Limb (tissue), 2 donors: Measurements from ENCODE around the gene ATP5MK.
A peak's percentile ranks its signal among the peaks of the same experiment; 100 is the strongest.
"Not testable (repeated sequence)": the region's sequence is repeated elsewhere in the genome, so short reads cannot be mapped to it uniquely, and the experiment has no call there.

ENCODE experiments used
- DNase-seq, 2 donors: peaks; one replicate each; pipeline ENCODE4 v3.0.0-alpha.2; 2016; ENCODE audit errors: extremely low spot score in 2 of 2

Gene ATP5MK, protein sequence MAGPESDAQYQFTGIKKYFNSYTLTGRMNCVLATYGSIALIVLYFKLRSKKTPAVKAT

DNA sequence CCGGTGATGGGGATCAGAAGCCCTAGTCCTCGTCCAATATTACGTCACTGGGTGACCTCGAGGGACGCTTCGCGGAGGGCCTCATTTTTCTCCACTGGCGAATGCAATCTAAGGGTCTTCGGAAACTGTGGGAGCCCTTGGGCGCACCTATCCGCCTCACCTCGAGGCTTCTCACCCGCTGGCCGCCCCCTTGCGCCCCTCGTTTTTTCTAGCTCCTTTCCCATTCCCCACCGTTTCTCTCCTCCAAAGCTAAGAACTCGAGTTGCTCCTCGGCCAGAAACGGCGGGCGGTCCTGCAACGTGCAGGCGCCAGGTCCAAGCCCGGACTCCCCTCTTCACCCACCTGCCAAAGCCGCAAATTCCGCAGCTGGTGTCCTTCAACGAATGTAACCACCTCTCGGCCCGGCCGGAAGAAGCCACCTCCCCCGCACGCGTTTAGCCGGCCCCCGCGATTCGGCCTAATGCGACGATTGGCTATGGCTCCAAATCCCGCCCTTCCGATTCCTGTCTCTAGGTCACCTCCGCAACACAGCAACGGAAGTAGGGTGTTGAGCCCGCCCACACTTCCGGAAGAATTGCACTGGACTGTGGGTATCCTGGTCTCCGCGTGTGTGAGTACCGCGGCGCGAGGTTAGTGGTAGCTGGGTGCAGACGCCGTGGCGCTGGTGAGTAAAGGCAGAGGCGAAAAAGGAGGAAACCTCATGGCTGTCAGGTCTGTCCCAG is at the start of gene ATP5MK, which contains the start of gene PDCD11:
Gene ATP5MK (minus strand): TSS at position 409 of the 722 bp plus-strand sequence. CDS start 4,018 bp downstream, outside the sequence.
Gene PDCD11 (plus strand): TSS at position 560 of the 722 bp plus-strand sequence. CDS start 1,801 bp downstream, outside the sequence.
- peak; percentile 96 to 98 for DNase-seq

DNA sequence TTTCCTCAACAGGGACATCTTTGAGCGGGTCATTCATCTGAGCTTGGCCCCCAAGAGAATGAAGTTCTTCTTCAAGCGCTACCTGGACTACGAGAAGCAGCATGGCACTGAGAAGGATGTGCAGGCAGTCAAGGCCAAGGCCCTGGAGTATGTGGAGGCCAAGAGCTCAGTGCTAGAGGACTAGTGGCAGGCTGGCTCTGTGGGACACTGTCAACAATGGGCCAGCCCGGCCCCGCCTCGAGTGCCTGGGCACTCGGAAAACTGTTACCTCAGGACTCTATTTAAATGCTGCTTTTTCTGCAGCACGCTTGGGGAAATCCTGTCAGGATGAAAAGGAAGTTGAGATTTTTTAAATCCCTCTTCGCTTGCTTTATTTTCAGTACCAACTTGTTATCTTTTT is 49.1 kb upstream of the ATP5MK start:
- DNase-seq, result no peak

DNA sequence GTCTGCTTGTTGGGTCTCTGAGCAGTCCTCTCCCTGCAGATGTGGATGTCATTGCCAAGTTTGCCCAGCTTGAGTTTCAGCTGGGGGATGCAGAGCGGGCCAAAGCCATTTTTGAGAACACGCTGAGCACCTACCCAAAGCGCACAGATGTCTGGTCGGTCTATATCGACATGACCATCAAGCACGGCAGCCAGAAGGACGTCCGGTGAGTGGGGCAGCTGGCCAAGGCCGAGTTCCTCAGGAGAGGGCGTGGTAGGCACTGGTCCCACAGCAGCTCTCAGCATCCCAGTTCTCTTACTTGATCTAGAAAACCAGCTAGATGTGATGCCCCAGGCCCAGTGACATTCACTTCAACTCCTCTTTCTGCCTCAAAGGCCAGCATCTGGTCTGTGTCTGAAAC is 48.2 kb upstream of the ATP5MK start:
- DNase-seq, result no peak

DNA sequence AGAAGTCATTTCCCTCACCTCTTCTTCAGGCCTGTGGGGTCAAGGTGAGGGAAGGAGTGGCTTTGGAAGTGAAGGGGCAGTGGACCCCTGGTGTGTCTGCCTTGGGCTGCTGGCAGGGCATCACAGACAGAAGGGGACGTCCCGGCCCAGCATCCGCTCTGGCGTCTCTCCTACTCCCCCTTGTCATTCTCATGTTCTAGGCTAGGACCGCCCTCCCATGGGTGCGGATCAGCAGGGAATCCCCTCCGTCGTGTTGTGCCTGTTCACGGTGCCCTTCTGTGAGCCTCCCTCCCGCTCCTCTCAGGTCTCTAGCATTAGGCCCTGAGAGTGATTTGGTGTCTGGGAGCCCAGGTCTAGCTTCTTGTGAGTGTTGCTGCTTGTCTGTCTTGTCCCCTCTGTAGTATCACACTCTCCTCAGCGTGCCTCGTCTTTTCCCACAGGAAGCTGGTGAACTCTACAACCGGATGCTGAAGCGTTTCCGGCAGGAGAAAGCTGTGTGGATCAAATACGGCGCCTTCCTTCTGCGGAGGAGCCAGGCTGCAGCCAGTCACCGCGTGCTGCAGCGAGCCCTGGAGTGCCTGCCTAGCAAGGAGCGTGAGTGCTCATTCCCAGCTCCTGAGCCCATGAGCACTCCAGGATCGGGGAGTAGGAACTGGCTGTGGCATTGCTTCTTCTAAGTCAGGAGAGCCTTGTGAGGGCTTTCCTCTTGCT is 47.4 kb upstream of the ATP5MK start:
- no peak for DNase-seq

DNA sequence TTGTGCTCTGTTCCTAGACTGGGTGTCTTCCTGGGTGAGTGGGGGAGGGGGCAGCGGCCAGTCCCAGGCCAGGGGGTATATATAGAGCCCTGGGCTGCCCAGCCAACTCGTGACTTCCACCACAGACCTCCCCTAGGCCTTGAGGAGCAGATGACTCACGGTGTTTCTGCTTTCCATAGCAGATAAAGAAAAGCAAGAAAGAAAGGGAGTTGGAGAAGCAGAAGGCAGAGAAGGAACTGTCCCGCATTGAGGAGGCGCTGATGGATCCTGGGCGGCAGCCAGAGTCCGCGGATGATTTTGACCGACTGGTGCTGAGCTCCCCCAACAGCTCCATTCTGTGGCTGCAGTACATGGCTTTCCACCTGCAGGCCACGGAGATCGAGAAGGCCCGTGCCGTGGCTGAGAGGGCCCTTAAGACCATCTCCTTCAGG is 45.8 kb upstream of the ATP5MK start:
- no peak for DNase-seq

DNA sequence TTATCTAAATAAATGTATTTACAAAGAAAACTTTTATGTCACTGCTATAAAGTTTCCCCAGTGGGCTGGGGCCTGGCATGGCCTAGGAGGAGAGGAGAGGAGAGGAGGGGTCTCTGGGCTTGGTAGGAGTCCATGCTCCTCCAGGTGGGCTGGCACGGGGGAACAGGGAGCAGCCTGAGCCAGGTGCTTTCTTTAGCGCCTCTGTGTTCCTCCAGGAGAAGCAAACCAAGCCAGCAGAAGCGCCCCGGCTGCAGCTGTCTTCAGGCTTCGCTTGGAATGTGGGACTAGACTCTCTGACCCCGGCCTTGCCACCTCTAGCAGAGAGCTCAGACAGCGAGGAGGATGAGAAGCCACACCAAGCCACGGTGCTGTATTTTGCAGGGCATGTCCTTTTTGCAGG is 45.3 kb upstream of the ATP5MK start:
- no peak for DNase-seq

DNA sequence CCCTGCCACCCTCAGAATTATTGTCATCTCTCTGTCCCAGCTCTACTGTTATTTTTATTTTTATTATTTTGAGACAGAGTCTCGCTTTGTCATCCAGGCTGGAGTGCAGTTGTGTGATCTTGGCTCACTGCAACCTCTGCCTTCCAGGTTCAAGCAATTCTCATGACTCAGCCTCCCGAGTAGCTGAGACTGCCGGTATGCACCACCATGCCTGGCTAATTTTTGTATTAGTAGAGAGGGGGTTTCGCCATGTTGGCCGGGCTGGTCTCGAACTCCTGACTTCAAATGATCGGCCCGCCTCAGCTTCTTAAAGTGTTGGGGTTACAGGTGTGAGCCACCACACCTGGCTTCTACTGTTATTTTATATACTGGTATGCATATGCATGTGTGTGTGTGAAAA is 44.9 kb upstream of the ATP5MK start:
- no peak for DNase-seq

DNA sequence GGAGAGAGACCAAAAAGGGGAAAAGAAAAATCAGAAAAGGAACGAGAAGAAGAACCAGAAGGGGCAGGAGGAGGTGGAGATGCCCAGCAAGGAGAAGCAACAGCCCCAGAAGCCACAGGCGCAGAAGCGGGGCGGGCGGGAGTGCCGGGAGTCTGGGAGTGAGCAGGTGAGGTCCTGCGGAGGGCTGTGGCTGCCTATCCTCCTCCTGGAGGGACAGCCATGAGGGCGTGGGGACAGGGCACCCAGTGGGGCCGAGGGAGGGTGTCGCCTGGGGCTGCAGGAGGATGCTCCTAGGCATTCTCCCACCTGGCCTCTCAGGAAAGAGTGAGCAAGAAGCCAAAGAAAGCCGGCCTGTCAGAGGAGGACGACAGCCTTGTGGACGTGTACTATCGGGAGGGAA is 44.1 kb upstream of the ATP5MK start:
- no peak for DNase-seq

DNA sequence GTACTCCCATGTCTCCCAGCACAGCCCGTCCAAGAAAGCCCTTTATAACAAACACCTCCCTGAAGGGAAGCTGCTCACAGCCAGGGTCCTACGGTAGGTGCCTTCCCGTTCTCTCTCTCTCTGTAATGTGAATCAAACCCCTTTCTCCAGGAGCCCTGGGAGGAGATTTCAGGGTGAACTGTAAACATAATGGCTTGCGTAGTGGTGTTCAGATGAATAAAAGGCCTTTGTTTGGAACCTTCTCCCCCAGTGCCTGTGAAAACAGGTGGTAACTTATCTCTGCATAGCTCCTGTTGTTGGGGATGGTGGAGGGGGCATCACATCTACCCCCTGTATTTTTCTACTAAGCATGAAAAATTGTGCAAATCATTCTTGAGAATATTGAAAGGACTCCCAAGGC is 43.5 kb upstream of the ATP5MK start:
- no peak for DNase-seq

DNA sequence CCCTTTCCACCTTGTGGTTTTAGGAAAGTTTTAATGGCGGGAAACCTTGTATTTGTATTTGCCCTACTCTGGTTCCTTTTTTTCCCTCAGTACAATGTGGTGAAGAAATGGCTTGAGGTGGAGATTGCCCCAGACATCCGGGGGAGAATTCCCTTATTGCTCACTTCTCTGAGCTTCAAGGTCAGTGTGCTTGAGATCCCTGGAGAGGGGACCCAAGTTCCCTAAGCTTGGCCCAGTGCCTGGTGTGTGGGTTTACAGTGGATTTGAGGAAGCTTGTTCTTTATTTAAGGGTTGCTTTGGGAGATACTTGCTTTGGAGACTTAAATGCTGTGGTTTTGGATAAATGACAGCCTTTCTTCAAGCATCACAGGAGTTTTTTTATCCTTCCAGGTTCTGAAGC is 37.6 kb upstream of the ATP5MK start:
- no peak for DNase-seq

DNA sequence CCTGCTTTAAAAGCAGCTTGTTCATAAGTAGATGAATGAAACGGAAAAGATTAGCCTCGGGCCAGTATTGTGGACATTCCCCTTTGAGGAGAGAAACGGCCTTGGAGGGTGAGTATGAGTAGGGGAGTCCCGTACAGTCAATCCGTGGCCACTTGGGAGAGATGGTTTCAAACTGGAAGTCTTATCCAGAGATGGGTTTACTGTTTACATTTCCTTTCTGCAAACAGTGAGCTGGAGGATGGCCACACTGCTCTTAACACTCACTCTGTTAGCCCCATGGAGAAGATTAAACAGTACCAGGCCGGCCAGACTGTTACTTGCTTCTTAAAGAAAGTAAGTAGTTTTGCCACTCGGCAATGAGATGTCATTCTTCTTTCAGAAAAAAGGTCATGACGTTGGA is 35.6 kb upstream of the ATP5MK start:
- DNase-seq, result no peak

DNA sequence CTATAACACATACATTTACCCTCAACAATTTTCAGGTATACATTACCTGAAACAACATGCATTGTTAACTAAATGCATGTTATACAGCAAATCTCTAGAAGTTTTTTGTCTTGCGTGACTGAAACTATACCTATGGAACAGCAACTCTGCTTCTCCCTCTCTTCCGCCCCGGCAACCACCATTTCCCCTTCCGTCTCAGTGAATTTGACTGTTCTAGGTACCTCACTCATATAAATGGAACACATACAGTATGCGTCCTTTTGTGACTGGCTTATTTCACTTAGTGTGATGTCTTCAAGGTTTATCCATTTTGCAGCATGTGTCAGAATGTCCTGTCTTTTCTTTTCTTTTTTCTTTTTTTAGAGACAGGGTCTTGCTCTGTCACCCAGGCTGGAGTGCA is 33.4 kb upstream of the ATP5MK start:
- no peak for DNase-seq

DNA sequence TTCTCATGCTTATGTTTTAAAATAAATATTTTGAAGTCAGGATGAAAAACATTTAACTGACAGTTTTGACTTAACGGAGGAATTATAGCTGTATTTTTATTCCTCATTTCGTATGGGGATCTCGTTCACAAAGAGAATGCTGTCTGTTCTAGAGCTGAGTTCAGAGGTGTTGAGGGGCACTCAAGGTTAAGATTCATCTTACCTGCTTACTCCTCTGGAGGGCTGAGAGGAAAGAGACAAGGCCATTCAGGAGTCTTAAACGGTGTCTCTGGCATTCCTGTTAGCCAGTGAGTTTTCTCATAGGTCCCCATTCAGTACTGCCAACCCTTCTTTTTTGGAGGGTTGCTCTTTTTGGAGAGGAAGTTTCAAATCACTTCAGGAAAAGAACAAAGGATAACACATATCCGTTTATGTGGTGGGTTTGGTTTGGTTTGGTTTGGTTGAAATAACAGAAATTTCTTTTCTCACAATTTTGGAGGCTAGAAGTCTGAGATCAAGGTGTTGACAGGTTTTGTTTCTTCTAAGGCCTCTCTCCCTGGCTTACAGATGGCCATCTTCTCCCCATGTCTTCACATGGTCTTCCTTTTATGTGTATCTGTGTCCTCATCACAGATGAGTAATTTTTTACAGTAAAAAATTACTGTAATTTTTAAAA is 32.8 kb upstream of the ATP5MK start:
- no peak for DNase-seq

DNA sequence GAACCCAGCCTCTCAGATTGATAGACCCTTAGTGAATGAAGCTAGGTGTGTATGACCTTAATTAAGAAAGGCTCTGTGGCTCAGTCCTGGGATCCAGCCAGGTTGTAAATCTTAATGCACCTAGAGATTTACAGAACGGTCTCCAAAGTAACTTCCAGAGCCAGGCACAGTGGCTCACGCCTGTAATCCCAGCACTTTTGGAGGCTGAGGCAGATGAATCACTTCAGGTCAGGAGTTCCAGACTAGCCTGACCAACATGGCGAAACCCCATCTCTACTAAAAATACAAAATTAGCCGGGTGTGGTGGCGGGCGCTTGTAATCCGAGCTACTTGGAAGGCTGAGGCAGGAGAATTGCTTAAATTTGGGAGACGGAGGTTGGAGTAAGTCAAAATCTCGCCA is 31.6 kb upstream of the ATP5MK start:
- DNase-seq, result no peak

DNA sequence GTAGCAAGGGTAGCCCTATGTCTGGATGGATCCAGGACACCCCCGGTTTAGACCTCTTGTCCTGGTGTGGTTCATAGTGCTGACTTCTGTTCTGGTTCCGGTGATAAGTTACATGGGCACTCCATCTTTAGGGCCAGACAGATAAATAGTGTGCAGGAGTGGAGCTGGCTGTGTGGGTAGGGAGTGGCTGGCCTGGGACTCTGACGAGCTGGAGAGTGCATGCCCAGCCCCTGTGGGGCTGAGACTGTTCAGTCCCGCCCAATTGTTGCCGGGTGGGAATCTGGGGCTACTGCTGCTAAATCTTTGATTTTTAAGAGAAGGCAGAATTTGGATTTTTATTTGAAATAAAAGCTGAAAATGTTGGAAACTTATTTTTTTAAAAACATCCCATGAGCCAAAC is 27.5 kb upstream of the ATP5MK start:
- DNase-seq, result no peak

DNA sequence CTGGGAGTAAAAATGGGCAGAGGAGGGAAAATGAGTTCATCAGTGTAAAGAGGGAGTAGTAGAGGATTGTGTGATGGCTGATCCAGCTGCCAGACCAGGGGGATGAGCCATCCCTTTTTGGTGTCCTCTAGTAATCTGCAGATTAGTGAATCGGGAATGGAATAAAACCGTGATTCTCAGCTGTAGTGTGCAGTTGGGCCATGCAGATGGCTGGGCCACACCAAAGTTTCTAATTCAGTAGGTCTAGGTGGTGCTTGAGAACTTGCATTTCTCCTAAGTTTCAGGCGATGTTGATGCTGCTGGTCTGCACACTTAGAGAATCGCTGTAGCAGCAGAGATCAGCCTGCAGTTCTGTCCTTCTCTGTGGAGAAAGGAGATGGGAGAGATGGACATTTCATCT is 22.8 kb upstream of the ATP5MK start:
- DNase-seq, result no peak

DNA sequence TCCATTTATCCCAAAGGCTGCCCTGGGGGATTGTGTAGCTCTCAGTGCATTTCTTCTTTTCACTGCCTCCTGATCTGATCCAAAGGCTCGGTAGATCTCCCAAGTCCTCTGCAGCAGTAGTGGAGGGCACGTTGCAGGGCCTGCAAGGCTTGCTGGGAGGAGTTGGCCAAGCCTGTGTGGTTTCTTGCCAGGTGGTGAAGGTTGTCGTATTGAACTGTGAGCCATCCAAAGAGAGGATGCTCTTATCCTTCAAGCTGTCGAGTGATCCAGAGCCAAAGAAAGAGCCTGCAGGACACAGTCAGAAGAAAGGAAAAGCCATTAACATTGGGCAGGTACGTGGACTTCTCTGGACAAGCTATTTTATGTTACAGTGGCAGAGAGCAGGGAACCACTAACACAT is 21.3 kb upstream of the ATP5MK start:
- no peak for DNase-seq

DNA sequence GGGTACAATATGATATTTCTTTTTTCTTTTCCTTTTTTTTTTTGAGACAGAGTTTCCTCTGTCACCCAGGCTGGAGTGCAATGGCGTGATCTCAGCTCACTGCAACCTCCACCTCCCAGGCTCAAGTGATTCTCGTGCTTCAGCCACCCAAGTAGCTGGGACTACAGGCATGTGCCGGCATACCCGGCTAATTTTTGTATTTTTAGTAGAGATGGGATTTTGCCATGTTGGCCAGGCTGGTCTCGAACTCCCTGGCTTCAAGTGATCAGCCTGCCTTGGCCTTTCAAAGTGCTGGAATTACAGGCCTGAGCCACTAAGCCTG is 20.8 kb upstream of the ATP5MK start:
- not testable (repeated sequence) for DNase-seq

DNA sequence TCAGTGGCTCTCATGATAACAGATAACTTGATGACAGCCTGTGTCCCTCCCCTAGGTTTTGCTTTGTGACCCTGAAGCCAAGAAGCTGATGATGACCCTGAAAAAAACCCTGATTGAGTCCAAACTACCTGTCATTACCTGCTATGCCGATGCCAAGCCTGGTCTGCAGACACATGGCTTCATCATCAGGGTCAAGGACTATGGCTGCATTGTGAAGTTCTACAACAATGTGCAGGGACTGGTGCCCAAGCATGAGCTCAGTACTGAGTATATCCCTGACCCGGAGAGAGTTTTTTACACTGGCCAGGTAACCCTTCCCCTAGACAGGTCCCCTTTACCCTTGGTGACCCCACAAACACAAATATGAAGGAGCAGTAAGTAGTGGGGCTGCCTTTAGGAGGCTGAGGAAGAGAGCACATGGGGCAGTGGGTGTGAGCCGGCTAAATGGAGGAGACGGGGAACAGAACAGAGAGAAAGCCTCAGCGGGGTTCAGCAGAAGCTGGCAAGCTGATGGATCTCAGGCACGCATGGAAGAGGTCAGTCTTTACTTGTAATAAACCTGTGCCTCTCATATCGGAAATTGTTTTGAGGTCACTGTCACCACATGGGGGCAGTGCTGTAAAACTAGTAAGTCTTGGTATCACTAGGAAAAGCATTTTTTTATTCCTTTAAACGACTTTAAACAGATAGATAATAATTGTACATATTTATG is 20.3 kb upstream of the ATP5MK start:
- peak; percentile 58 to 70 for DNase-seq

DNA sequence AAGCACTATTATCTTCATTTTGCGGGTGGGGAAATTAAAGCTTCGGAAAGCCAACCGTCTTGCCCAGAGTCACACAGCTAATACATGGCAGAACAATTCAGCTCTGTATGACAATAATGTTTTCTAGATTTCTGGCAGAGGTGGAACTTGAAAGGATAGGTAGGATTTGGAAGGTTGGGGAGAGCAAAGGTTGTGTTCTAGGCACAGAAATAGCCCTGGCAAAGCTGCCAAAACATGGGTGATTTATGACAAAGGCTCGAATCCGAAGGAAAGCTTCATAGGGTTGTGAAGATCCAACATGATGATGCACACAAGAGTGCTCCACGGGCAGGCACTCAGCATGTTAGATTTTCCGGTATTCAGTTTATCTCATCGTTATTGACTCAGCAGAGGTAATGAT is 19.3 kb upstream of the ATP5MK start:
- DNase-seq, result no peak

DNA sequence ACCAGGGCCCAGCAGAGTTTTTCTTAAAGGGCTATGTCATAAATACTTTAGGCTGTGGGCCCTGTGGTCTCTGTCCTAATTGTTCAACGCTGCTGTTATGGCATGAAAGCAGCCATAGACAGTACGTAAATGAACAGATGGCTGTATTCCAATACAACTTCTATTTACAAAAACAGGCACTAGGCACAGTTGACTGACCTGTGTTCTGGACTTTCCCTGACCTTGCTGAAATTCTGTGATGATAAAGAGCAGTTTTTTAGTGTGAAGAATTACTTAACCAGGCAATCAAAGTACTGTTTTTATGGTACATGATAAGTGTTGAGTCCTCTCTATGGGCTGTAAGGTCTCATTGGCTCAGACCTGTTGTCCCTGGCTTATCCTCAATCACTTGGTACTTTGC is 17.3 kb upstream of the ATP5MK start:
- DNase-seq, result no peak
